DMS153 treated with DMSO at 0.1 percent for 48 hours (cell line): ENCODE results near the gene MSRB2.
A peak's percentile ranks its signal among the peaks of the same experiment; 100 is the strongest.

ENCODE experiments used
- DNase-seq: peaks from one replicate; lab custom pipeline; 2025; ENCODE audit not compliant: unreplicated experiment; lab: John Stamatoyannopoulos, UW

Gene MSRB2

DNA sequence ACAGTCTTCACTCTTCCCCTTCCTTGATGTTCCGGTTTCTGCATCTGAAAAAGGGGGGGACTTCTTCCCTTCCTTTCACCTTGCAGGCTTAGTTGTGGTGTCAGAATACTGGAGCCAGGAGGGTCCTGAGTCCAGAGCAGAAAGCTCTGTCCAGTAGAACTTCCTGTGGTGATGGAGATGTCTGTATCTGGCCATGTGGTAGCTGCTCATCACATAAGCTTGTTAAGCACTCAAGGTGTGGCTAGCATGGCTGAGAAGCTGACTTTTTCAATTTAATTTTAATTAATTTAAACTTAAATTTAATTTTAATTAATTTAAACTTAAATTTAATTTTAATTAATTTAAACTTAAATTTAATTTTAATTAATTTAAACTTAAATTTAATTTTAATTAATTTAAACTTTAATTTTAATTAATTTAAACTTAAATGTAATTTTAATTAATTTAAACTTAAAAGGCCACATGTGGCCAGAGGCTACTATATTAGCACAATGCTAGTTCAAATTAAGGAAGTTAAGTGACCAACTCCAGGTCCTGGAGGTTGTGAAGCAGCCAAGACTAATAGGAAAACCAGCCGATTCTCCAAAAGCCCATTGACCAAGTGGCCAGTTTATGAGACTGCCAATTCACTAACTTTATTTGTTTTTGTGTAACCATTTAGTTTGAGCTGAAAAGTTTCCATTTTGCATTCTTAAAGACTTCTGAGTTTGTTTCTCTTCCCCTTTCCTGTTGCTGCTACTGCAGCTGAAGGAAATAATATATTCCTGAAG lies 16.3 kb downstream of the MSRB2 start:
- DNase-seq = no peak

DNA sequence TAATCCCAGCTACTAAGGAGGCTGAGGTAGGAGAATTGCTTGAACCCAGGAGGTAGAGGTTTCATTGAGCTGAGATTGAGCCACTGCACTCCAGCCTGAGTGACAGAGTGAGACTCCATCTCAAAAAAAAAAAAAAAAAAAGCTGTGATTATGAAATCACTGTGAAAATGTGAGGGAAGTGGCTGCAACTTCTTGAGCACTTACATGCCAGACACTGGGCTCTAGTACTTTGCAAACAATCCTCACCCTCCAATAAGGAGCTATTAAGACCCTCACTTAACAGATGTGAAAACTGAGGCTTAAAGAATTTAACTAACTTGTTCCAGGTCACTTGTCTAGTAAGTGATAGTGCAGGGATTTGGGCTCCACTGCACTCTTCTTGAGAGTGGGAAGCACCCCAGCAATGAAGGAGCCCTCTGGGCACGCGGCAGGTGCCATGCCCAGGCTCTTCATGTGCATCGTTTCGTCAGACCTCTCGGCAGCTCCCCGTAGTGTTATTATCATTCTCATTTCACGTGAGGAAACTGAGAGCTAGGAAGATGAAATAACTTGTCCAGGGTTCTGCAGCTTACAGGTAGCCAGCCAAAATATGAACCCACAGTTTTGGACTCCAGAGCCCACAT lies 19.0 kb downstream of the MSRB2 start:
- DNase-seq = no peak

DNA sequence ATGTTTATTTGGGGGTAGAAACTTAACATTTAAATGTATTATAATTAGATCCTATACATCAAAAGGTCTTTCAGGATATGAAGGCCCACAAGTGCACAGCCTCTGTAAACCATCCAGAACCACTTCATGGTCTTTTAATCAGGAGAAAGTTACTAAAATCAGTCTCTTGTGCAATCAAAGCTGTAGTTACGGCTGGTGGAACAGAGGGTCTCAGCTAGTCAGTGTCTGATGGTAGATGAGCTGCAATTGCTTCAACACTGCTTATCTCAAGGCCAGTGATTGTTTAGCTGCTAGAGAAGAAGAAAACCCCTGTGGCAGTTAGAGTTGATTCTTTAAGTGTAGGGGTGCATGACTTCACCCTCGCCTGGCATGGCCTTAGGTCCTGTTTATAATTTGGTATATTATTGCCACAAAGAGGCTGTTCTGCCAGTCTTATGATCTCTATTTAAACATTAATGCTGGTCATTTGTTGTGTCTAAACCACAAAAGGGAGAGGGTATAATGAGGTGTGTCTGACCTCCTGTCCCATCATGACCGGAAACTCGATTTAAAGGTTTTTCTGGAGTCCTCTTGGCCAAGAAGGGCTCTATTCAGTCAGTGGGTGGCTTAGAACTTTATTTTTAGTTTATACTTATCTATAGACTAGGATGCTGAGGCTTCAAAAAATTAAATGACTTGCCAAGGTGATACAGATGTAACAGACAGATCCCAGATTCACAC lies 21.3 kb downstream of the MSRB2 start:
- DNase-seq = no peak

DNA sequence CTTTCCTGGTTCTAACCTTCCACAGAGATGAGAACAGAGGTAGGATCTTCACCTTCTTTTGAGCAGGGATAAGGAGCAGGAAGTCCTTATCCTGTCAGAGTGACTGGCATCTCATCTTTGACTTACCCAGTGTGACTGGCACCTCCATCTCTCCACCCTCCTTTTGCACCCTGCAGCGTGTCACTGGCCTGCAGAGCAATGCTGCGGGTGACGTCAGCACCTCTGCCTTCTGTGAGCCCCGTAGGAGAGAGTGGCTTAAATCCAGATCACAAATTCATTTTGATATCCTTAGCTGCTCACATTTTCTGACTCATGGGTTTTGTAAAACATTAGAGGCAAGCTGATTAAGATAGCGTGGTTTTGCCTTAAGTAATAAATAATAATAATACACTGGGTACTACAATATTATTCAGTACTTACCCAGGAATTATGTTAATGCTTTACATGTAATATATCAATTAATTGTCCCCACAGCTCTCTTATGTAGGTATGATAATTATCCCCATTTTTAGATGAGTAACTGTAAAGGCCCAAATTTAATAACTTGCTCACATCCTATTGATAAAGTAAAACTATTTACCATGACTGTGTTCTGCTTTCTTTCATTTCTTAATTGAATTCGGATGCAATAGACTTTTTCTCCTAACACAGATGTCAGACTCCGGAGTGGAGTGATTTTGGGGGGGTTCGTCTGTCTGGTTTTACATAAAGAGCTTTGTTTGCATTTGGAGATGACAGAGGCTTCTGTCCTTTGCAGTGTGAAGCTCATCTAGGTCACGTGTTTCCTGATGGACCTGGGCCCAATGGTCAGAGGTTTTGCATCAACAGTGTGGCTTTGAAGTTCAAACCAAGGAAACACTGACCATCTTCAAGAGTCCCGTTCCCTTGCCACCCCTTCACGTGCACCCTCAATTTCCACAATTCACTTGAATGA lies 24.9 kb downstream of the MSRB2 start:
- no peak for DNase-seq

DNA sequence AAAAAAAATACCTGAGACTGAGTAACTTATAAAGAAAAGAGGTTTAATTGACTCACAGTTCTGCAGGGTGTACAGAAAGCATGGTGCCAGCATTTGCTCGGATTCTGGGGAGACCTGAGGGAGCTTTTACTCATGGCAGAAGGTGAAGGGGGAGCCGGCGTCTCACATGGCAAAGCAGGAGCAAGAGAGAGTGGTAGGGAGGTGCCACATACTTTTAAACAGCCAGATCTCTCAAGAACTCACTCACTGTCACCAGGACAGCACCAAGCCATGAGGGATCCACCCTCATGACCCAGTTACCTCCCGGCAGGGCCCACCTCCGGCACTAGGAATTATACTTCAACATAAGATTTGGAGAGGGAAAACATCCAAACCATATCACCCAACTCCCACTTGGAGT lies 25.8 kb downstream of the MSRB2 start:
- no peak for DNase-seq

DNA sequence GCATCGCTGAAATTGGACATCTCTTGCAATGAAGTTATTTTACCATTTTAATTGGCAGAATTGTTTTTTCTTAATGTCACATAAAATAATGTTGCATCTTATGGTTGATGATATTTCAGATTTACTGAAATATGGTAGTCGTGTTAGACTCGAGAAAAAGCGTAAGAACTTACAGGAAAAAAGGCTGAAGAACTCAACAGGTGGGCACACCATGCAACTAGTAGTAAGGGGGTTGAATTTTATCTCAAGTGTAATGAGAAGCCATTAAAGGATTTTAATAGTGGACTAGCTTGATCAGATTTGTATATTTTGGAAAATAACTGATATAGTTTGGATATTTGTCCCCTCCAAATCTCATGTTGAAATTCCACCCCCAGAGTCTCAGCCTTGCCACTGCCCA lies 41.1 kb downstream of the MSRB2 start:
- no peak for DNase-seq

DNA sequence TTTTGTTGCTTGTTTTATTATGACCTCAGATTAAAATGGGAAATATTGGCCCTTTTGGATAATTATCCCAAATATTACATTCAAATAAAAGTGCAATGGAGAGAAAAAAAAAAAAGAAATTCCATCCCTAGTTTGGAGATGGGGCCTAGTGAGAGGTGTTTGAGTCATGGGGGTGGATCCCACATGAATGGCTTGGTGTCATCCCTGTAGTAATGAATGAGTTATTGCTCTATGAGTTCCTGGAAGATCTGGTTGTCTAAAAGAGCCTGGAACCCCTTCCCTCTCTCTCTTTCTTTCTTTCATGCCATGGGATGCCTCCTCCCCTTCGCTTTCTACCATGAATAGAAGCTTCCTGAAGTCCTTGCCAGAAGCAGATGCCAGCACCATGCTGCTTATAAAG lies 44.3 kb downstream of the MSRB2 start:
- no peak for DNase-seq

DNA sequence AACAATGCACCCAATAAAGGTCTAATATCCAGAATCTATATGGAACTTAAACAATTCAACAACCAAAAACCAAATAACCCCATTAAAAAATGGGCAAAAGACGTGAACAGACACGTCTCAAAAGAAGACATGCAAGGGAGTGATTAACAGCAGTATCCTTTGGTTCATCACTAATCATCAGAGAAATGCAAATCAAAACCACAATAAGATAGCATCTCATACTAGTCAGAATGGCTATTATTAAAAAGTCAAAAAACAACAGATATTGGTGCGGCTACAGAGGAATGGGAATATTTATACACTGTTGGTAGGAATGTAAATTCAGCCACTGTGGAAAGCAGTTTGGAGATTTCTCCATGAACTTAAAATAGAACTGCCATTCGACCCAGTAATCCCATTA lies 46.6 kb downstream of the MSRB2 start:
- no peak for DNase-seq

DNA sequence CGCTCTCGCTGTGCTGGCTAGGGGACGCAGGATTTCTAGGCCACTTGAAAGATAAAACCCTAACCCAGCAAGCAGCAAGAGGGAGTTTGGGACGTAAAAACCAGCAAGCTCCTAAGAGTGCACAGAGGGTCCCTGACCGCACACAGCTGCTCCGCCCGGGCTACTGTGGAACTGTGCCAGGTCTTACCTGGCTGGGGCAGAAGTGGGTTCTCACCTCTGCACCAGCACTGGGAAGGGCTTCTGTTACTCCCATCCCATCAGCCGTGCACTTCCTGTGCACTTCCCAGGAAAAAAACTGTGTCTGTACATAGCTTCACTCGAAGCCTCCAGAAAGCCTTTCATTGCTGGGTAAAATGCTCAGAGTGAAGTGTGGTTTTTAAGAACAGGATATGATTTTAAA lies 50.9 kb downstream of the MSRB2 start:
- no peak for DNase-seq

DNA sequence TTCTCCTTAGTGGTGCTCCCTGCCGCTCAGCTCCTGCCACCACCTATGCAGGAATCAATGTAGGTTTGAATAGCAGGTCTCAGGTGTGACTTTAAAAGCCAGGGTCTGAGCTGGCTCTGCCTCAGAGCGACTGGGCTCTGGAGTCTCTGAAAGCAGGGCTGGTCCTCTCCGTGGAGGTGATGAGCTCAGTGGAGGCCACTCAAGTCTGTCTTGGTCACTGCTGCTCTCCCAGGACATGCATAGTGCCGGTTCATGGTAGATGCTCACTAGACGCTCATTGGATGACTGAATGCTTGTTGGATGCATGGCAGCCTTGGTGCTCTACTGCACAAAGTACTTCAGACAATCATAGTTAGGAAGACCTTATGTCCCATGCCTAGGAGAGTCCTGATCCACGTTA lies 51.7 kb downstream of the MSRB2 start:
- no peak for DNase-seq

DNA sequence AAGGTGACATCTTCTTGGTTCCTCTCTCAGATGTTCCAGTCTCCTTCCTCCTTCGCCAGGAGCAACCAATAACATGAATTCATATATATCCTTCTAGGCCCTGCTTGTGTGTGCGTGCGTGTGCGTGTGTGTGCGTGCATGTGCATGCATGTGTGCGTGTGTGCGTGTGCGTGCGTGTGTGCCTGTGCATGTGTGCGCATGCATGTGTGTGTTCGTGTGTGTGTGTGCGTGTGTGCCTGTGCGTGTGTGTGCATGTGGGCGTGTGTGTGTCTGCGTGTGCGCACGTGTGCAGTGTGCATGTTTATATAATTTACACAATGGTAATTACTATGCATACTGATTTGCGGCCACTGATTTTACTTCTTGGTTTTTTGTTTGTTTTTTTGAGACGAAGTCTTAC lies 52.8 kb downstream of the MSRB2 start:
- no peak for DNase-seq

DNA sequence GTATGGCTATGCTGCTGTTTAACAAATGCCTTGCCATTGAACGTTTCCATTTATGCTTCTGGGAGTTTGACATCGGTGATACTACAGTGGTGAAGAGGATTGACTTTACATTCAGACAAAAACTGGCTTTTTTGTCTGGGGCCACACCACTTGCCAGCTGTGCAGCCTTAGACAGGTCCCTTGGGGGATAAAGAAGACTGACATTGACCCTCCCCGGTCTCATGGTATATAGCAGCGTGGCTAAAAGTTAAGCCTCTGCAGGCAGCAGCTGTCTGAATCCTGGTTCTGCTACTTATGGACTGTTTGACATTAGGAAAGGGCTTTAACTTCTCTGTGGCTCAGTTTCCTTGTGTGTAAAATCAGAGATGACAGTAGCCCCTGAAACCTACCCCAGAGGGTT lies 54.7 kb downstream of the MSRB2 start:
- DNase-seq = no peak

DNA sequence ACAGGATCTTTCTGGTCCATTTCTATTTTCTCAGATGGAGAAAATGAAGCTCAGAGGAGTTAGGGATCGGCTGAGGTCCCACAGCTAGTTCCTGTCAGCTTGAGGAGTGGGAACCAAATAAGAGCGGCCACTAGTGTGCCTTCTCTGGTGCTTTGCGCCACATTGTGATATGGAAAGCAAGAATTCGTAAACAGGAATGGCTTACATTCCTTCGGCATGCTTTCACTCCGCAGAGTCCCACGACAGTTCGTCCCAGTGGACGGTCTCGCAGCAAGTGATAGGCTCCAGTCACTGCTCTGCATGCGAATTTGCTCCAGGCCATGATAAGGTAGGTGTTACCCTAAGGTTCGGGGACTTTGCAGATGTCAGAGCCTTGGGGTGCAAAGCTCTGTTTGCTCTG lies 55.2 kb downstream of the MSRB2 start:
- no peak for DNase-seq

DNA sequence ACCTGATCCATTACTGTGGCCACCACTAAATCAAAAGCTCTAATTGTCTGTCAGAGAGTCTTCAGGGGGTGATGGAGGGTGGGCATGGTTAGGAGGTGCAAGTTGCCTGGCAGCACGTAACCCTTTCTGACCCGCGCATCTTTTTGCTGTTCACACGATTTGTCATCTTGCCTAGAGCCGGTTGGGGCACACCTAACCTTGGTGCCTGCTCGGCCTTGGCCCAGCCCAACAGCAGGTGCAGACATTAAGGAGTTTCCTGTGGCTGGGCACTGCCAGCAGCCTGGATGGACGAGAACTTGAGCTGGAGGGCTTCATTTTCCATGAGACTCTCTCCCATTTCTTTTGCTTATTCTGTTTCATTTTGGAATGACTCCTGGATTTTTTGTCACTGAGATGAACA lies 55.7 kb downstream of the MSRB2 start:
- DNase-seq = no peak

DNA sequence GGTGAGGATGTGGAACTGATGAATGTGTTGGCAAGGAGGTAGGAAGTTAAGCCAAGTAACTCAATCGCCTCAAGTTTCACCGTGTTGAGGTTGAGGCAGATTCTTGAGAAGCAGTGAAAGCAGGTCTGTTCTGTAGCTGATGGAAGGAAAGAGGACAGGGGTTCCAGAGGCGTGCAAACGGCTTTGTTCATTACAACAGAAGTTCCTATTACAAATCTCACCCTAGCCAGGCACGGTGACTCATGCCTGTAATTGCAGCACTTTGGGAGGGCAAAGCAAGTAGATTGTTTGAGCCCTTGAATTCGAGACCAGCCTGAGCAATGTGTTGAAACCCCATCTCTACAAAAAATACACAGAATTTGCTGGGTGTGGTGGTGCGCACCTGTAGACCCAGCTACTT lies 59.8 kb downstream of the MSRB2 start:
- no peak for DNase-seq

DNA sequence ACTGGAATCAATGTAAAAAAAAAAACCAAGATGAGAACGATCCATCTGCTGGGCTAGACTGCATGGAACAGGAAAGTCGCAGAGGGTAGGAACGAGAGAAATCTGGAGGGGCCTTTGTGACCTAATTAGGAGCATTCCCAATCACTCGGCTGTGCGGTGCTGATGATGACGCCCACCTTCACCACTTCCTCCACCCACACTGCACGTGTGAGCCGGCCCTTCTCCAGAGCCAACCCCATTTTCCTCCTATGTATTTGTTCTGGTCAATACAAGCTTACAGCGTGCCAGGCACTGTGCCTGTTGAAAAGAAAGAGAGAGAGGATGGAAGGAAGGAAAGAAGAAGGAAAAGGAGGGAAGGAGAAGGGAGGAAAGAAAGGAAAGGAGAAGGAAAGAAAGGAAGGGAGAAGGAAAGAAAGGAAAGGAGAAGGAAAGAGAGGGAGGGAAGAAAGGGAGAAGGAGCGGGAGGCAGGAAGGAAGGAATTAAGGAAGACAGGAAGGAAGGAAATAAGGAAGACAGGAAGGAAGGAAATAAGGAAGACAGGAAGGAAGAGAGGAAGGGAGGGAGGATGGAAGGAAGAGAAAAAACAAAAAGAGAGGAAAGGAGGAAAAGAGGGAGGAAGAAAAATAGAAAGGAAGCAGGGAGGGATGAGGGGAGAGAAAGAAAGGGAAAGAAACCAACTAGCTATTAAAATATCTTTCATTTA lies 61.2 kb downstream of the MSRB2 start:
- no peak for DNase-seq

DNA sequence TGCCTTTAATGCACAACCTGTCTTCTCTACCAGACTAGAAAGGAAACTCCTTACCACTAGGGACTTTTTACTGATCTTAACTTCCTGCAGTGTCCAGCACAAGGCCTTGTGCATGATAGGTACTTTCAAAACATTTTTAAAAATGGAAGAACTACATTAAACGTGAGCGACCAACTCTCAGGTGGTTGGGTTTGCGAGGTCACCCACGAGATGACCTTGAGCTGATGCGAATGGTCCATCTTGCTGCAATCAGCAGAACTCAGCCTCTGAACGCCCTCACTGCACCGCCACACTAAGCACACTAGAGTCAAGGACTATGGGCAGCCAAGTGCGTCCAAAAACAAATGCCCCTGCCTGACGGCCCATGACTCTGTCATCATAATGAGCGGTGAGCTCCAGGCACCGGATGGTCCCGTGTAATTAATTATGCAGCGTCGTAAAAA lies 61.9 kb downstream of the MSRB2 start:
- DNase-seq = no peak

DNA sequence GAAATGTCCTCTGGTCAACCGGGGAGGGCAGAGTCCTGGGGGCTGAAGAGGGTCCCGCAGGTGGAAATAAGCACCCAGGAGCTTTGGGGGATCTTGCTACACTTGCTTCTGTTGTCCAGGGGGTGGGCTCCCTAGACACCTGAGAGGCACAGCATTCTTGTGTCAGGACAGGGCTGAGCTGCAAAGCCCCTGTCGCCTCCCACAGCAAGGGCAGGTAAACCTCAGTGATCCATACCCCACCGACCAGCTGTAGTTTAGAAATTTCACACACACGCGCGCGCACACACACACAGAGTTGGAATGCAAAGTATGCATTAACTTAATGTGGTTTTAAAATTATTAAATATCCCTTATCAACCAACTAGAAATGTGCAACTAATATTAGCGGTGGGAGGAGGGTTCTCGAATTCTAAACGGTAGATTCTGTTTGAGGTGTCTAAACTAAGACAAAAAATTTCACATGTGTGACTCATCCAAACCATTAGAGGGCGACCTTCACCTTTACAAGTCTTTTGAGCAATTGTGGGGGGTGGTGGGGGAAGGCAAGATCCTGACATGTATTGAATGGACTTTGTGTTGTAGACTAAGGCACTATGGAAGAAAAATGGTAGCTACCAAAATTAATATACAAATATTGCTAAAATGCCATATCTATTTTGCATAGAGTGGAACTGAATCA lies 62.5 kb downstream of the MSRB2 start:
- DNase-seq = no peak

DNA sequence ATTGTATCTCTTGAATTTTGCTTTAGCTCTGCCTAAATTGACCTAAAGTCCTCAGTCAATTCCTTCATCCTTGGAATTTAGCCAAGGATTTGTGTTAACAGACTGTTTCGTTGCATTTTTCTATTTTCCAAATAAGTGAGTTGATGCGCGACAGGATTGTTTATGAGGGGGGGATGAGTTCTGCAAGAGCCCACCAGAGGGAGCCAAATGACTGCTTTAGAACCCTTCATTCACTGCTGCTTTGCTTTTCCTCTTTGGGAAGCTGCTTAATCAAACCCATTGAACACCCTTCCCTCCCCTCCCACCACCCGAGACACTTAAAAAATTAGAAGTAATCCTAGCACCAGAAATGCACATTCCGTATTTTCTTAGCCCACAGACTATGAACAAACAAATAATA lies 63.0 kb downstream of the MSRB2 start:
- peak; percentile 31 for DNase-seq
